BE2C (cell line): Measurements from ENCODE around the gene GTPBP4.

Source experiments
- DNase-seq: peaks from one replicate; pipeline ENCODE4 v3.0.0-alpha.2; 2020
- H3K27me3 ChIP-seq: fragments of 250-450 bp; sonication (Bioruptor Pico); 2 replicates; pipeline ENCODE4 v1.5.1; 2020; ENCODE audit warnings: mild to moderate bottlenecking
- H3K36me3 ChIP-seq: fragments of 250-450 bp; sonication (Bioruptor Pico); 2 replicates; pipeline ENCODE4 v1.5.1; 2020; ENCODE audit warnings: mild to moderate bottlenecking
- H3K4me1 ChIP-seq: fragments of 250-450 bp; sonication (Bioruptor Pico); 2 replicates; pipeline ENCODE4 v1.5.1; 2020
- H3K4me3 ChIP-seq: 2 replicates; pipeline ENCODE4 v1.5.1; 2011; ENCODE audit warnings: low read depth, low read length
- H3K9me3 ChIP-seq: fragments of 250-450 bp; sonication (Bioruptor Pico); 2 replicates; pipeline ENCODE4 v1.5.1; 2020
- CTCF ChIP-seq: IDR thresholded peaks from 2 replicates; pipeline ENCODE4 v1.5.1; 2012; ENCODE audit warnings: mild to moderate bottlenecking, low read depth, low read length

The GTPBP4 gene

GRCh38 chr10:947051-947450 lies 41.2 kb upstream of the GTPBP4 start:
- Histone ChIP-seq H3K36me3 (no peaks in the 10 kb centered on the region), H3K9me3 (no peaks in the 10 kb centered on the region; the same call in 1 of the 2 replicates), H3K4me3 (no peak overlapping the region), H3K27me3 (no peaks in the 10 kb centered on the region), H3K4me1 (no peaks in the 10 kb centered on the region)
- DNase-seq: no peak
- TF ChIP-seq CTCF: no peak

- no peaks in the 10 kb centered on the region for H3K36me3 ChIP-seq
- TF ChIP-seq CTCF: no peak
- no peaks in the 10 kb centered on the region for H3K27me3 ChIP-seq
- no peaks in the 10 kb centered on the region for H3K4me1 ChIP-seq
- H3K4me3 ChIP-seq: no peak overlapping the region
- no peaks in the 10 kb centered on the region; the same call in 1 of the 2 replicates for H3K9me3 ChIP-seq
- no peak for DNase-seq
Observed at GRCh38 chr10:947881-948280, 40.4 kb upstream of the GTPBP4 start.

GRCh38 chr10:948347-948746 lies 39.9 kb upstream of the GTPBP4 start:
- no peaks in the 10 kb centered on the region for H3K27me3 ChIP-seq
- no peak for DNase-seq
- H3K9me3 ChIP-seq: no peaks in the 10 kb centered on the region
- no peaks in the 10 kb centered on the region for H3K36me3 ChIP-seq
- no peak for TF ChIP-seq CTCF
- H3K4me1 ChIP-seq: no peaks in the 10 kb centered on the region
- no peak overlapping the region for H3K4me3 ChIP-seq

GRCh38 chr10:949446-949845 lies 38.8 kb upstream of the GTPBP4 start:
- Histone ChIP-seq H3K4me3 (no peak overlapping the region), H3K4me1 (no peaks in the 10 kb centered on the region), H3K9me3 (no peaks in the 10 kb centered on the region), H3K27me3 (no peaks in the 10 kb centered on the region), H3K36me3 (no peaks in the 10 kb centered on the region)
- TF ChIP-seq CTCF: no peak
- no peak for DNase-seq

GRCh38 chr10:953836-954235 lies 34.4 kb upstream of the GTPBP4 start:
- DNase-seq: no peak
- Histone ChIP-seq H3K4me3 (no peak overlapping the region), H3K36me3 (no peaks in the 10 kb centered on the region), H3K4me1 (no peaks in the 10 kb centered on the region), H3K9me3 (no peaks in the 10 kb centered on the region), H3K27me3 (no peaks in the 10 kb centered on the region)
- no peak for TF ChIP-seq CTCF

- no peaks in the 10 kb centered on the region for H3K27me3 ChIP-seq
- no peak for TF ChIP-seq CTCF
- no peak overlapping the region for H3K4me3 ChIP-seq
- no peaks in the 10 kb centered on the region for H3K4me1 ChIP-seq
- no peak for DNase-seq
- no peaks in the 10 kb centered on the region for H3K9me3 ChIP-seq
- H3K36me3 ChIP-seq: no peaks in the 10 kb centered on the region
Observed at GRCh38 chr10:954396-954795, 33.8 kb upstream of the GTPBP4 start.
